Activated naive CD4-positive, alpha-beta T cell treated with anti-CD3 and anti-CD28 coated beads, Interleukin-2, amount 10 ng/mL, durations not matched to agents 7 days and 5 days (primary cell): ENCODE results near the gene CAPN2.

Source experiments
- CTCF ChIA-PET: fragments of 350-600 bp; sonication (Branson Sonifier 250); formaldehyde crosslinking; loops from one replicate; lab custom pipeline; 2021; ENCODE audit warnings: antibody characterized with exemption; lab: Charles Lee
- DNase-seq: peaks from one replicate; pipeline ENCODE4 v3.0.0-alpha.2; 2020
- H3K27ac Mint-ChIP-seq: one replicate; pipeline ENCODE4 v1.8.0; 2021; ENCODE audit warnings: mild to moderate bottlenecking, moderate library complexity, mixed read lengths
- H3K27me3 Mint-ChIP-seq: one replicate; pipeline ENCODE4 v1.8.0; 2021; ENCODE audit warnings: mild to moderate bottlenecking, mixed read lengths
- H3K36me3 Mint-ChIP-seq: one replicate; pipeline ENCODE4 v1.8.0; 2021; ENCODE audit warnings: mixed read lengths
- H3K4me1 Mint-ChIP-seq: one replicate; pipeline ENCODE4 v1.8.0; 2021; ENCODE audit warnings: mixed read lengths
- H3K4me3 Mint-ChIP-seq: one replicate; pipeline ENCODE4 v1.8.0; 2021; ENCODE audit warnings: mild to moderate bottlenecking, moderate library complexity, mixed read lengths
- H3K9me3 Mint-ChIP-seq: one replicate; pipeline ENCODE4 v1.8.0; 2021; ENCODE audit warnings: mixed read lengths

CAPN2 gene

GRCh38 chr1:223772771-223773160 lies 60.4 kb downstream of the CAPN2 start:
- CTCF ChIA-PET: interaction anchor here (1.6 kb wide), 1 partner anchor 77 kb away, joined by 3 read pairs; no protein-coding TSS in a partner anchor
- H3K27ac Mint-ChIP-seq: no peak overlapping the region
- no peak for DNase-seq
- peaks cover 77% of the 10 kb centered on the region for H3K36me3 Mint-ChIP-seq
- no peak overlapping the region for H3K4me3 Mint-ChIP-seq
- H3K4me1 Mint-ChIP-seq: peaks cover 28% of the 10 kb centered on the region
- H3K9me3 Mint-ChIP-seq: no peaks in the 10 kb centered on the region
- H3K27me3 Mint-ChIP-seq: no peaks in the 10 kb centered on the region

- no peak for DNase-seq
- no peaks in the 10 kb centered on the region for H3K27me3 Mint-ChIP-seq
- peaks cover 28% of the 10 kb centered on the region for H3K4me1 Mint-ChIP-seq
- CTCF ChIA-PET: interaction anchor here (0.7 to 3.0 kb wide), 4 partner anchors 11 to 217 kb away, joined by 3 to 10 read pairs (median 5); no protein-coding TSS in a partner anchor
- peaks cover 73% of the 10 kb centered on the region for H3K36me3 Mint-ChIP-seq
- no peak overlapping the region for H3K27ac Mint-ChIP-seq
- no peak overlapping the region for H3K4me3 Mint-ChIP-seq
- H3K9me3 Mint-ChIP-seq: no peaks in the 10 kb centered on the region
Measured at GRCh38 chr1:223774134-223774814, 61.9 kb downstream of the CAPN2 start.

GRCh38 chr1:223775054-223775453 lies 62.7 kb downstream of the CAPN2 start:
- Mint-ChIP-seq H3K27ac (no peak overlapping the region), H3K27me3 (no peaks in the 10 kb centered on the region), H3K36me3 (peaks cover 70% of the 10 kb centered on the region), H3K4me1 (peaks cover 28% of the 10 kb centered on the region), H3K4me3 (no peak overlapping the region), H3K9me3 (no peaks in the 10 kb centered on the region)
- CTCF ChIA-PET: interaction anchor here (0.7 to 3.0 kb wide), 5 partner anchors 12 to 218 kb away, joined by 3 to 10 read pairs (median 3); no protein-coding TSS in a partner anchor
- DNase-seq: no peak

GRCh38 chr1:223775711-223776074 lies 63.4 kb downstream of the CAPN2 start:
- Mint-ChIP-seq H3K36me3 (peaks cover 68% of the 10 kb centered on the region), H3K27me3 (no peaks in the 10 kb centered on the region), H3K4me1 (peaks cover 28% of the 10 kb centered on the region), H3K9me3 (no peaks in the 10 kb centered on the region), H3K27ac (peak overlapping the region; percentile 83), H3K4me3 (no peak overlapping the region)
- CTCF ChIA-PET: interaction anchor here (0.7 to 3.0 kb wide), 5 partner anchors 8 to 80 kb away, joined by 3 to 10 read pairs (median 3); no protein-coding TSS in a partner anchor
- no peak for DNase-seq

GRCh38 chr1:223776075-223776814 lies 63.9 kb downstream of the CAPN2 start:
- no peaks in the 10 kb centered on the region for H3K27me3 Mint-ChIP-seq
- peak overlapping the region; percentile 83 for H3K27ac Mint-ChIP-seq
- peaks cover 28% of the 10 kb centered on the region for H3K4me1 Mint-ChIP-seq
- H3K36me3 Mint-ChIP-seq: peaks cover 65% of the 10 kb centered on the region
- CTCF ChIA-PET: interaction anchor here (1.0 to 3.0 kb wide), 4 partner anchors 8 to 80 kb away, joined by 3 to 10 read pairs (median 5); no protein-coding TSS in a partner anchor
- peak; percentile 40 for DNase-seq
- no peak overlapping the region for H3K4me3 Mint-ChIP-seq
- H3K9me3 Mint-ChIP-seq: no peaks in the 10 kb centered on the region

GRCh38 chr1:223776826-223777454 lies 64.6 kb downstream of the CAPN2 start:
- H3K4me3 Mint-ChIP-seq: no peak overlapping the region
- H3K36me3 Mint-ChIP-seq: peaks cover 59% of the 10 kb centered on the region
- DNase-seq: no peak
- H3K9me3 Mint-ChIP-seq: no peaks in the 10 kb centered on the region
- H3K27me3 Mint-ChIP-seq: no peaks in the 10 kb centered on the region
- CTCF ChIA-PET: interaction anchor here (3.0 kb wide), 1 partner anchor 28 kb away, joined by 10 read pairs; no protein-coding TSS in a partner anchor
- peaks cover 28% of the 10 kb centered on the region for H3K4me1 Mint-ChIP-seq
- peak overlapping the region; percentile 74 for H3K27ac Mint-ChIP-seq

- Mint-ChIP-seq H3K4me3 (no peak overlapping the region), H3K9me3 (no peaks in the 10 kb centered on the region), H3K4me1 (peaks cover 19% of the 10 kb centered on the region), H3K27me3 (no peaks in the 10 kb centered on the region), H3K36me3 (peaks cover 42% of the 10 kb centered on the region), H3K27ac (no peak overlapping the region)
- DNase-seq: no peak
- CTCF ChIA-PET: interaction anchor here (1.3 kb wide), 1 partner anchor 84 kb away, joined by 6 read pairs; no protein-coding TSS in a partner anchor
Measured at GRCh38 chr1:223780318-223780717, 68.0 kb downstream of the CAPN2 start.

- H3K36me3 Mint-ChIP-seq: peaks cover 41% of the 10 kb centered on the region
Measured at GRCh38 chr1:223780949-223781348, 68.6 kb downstream of the CAPN2 start.

GRCh38 chr1:223783676-223784075 lies 71.3 kb downstream of the CAPN2 start:
- no peaks in the 10 kb centered on the region for H3K4me1 Mint-ChIP-seq
- H3K27me3 Mint-ChIP-seq: no peaks in the 10 kb centered on the region
- peaks cover 30% of the 10 kb centered on the region for H3K36me3 Mint-ChIP-seq
- no peak overlapping the region for H3K4me3 Mint-ChIP-seq
- CTCF ChIA-PET: interaction anchor here (0.7 kb wide), 1 partner anchor 8 kb away, joined by 3 read pairs; no protein-coding TSS in a partner anchor
- DNase-seq: no peak
- H3K27ac Mint-ChIP-seq: no peak overlapping the region
- H3K9me3 Mint-ChIP-seq: no peaks in the 10 kb centered on the region

More at GRCh38 chr1:223780949-223781348, 68.6 kb downstream of the CAPN2 start:
- H3K27me3 Mint-ChIP-seq: no peaks in the 10 kb centered on the region
- no peak for DNase-seq
- no peaks in the 10 kb centered on the region for H3K9me3 Mint-ChIP-seq
- H3K4me1 Mint-ChIP-seq: peaks cover 13% of the 10 kb centered on the region
- CTCF ChIA-PET: interaction anchor here (0.6 kb wide), 1 partner anchor 324 kb away, joined by 3 read pairs; no protein-coding TSS in a partner anchor
- no peak overlapping the region for H3K27ac Mint-ChIP-seq
- no peak overlapping the region for H3K4me3 Mint-ChIP-seq

- CTCF ChIA-PET: no interaction called here
- Mint-ChIP-seq H3K9me3 (no peaks in the 10 kb centered on the region), H3K4me3 (no peak overlapping the region), H3K27ac (no peak overlapping the region), H3K4me1 (no peaks in the 10 kb centered on the region), H3K36me3 (peaks cover 31% of the 10 kb centered on the region), H3K27me3 (no peaks in the 10 kb centered on the region)
- no peak for DNase-seq
Measured at GRCh38 chr1:223784541-223784940, 72.2 kb downstream of the CAPN2 start.

- Mint-ChIP-seq H3K4me1 (no peaks in the 10 kb centered on the region), H3K9me3 (no peaks in the 10 kb centered on the region), H3K27ac (no peak overlapping the region), H3K4me3 (no peak overlapping the region), H3K27me3 (no peaks in the 10 kb centered on the region), H3K36me3 (peaks cover 25% of the 10 kb centered on the region)
- DNase-seq: no peak
- CTCF ChIA-PET: no interaction called here
Measured at GRCh38 chr1:223785808-223786207, 73.5 kb downstream of the CAPN2 start.

GRCh38 chr1:223788746-223789415 lies 76.5 kb downstream of the CAPN2 start:
- no peaks in the 10 kb centered on the region for H3K9me3 Mint-ChIP-seq
- no peak overlapping the region for H3K4me3 Mint-ChIP-seq
- DNase-seq: no peak
- CTCF ChIA-PET: no interaction called here
- peak overlapping the region; percentile 13 for H3K27ac Mint-ChIP-seq
- peaks cover 4% of the 10 kb centered on the region for H3K4me1 Mint-ChIP-seq
- H3K36me3 Mint-ChIP-seq: peaks cover 28% of the 10 kb centered on the region
- H3K27me3 Mint-ChIP-seq: no peaks in the 10 kb centered on the region

- CTCF ChIA-PET: no interaction called here
- no peak for DNase-seq
- H3K27ac Mint-ChIP-seq: no peak overlapping the region
- no peaks in the 10 kb centered on the region for H3K9me3 Mint-ChIP-seq
- peaks cover 4% of the 10 kb centered on the region for H3K4me1 Mint-ChIP-seq
- H3K4me3 Mint-ChIP-seq: no peak overlapping the region
- peaks cover 26% of the 10 kb centered on the region for H3K36me3 Mint-ChIP-seq
- no peaks in the 10 kb centered on the region for H3K27me3 Mint-ChIP-seq
Measured at GRCh38 chr1:223792046-223792445, 79.7 kb downstream of the CAPN2 start.
